Measurements from ENCODE around the gene FAM107B.

FAM107B gene

GRCh38 chr10:14527134-14527844 lies 247.4 kb downstream of the FAM107B start:
- no peak for DNase-seq

- no peak for DNase-seq
These were observed 248.4 kb downstream of the FAM107B start for GRCh38 chr10:14526326-14526725.

DNA sequence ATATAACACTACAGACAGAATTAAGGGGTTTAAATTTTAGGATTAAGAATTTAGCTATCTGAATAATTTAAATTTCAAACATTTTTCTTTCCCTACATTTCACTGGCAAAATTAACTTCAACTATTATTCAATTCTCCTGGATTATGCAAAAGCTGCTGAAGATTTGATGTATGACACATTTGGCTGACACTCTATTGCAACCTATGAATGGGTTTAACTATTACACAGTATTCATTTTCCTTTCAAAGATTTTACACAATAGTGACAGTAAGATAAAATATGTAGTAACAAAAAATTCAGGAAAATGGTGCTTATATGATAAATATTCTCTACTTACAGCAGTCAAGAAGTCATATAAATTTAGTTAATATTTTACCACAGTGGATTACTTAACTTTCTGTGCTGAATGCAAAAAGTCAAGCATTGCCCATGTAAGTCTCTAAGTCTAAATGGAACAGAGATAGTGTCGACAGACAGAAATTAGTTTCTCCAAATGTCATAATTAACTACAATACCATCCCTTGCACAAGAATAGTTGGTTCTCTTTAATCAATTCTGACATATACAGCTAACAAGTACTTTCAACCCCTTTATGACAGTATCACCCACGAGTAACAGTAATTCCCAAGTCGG lies 249.9 kb downstream of the FAM107B start:
- no peak for DNase-seq

DNA sequence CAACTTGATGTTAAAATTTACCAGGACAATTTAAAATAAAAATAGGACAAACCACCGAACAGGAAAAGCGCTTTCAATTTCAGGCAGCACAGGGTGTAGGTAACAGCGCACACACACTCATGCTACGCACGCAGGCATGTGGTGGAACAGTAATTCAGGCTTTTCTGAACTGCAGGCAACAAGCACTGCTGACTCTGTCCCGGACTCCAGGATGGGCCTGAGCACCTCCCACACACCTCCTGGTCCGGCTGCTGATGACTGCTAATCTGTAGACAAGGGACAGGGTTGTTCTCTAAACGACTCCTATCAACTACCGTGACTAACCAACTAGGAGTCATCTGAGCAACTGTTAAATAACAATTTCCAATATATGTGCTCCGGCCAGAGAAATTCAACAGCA lies 251.4 kb downstream of the FAM107B start:
- DNase-seq, result no peak

- DNase-seq, result no peak
These were observed 254.9 kb downstream of the FAM107B start for GRCh38 chr10:14519785-14520184.

DNA sequence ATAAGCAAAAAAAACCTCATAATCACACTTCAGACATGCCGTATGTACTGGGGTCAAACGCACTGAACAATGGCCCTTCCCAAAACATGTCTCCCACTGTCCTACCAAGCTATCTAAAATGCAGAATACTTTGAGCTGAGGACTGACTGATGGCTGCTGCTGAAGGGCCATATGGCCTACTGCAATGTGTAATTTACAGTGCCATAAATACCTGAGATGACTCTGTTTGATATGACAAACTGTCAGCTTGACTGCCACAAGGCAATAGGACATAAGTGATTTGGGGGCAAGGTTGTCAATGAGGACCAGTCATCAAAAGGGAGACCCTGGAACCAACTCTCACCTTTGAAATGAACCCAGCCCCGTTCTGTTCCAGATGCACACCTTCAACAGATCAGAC lies 256.5 kb downstream of the FAM107B start:
- no peak for DNase-seq

- no peak for DNase-seq
These were observed 261.6 kb downstream of the FAM107B start for GRCh38 chr10:14513123-14513522.

DNA sequence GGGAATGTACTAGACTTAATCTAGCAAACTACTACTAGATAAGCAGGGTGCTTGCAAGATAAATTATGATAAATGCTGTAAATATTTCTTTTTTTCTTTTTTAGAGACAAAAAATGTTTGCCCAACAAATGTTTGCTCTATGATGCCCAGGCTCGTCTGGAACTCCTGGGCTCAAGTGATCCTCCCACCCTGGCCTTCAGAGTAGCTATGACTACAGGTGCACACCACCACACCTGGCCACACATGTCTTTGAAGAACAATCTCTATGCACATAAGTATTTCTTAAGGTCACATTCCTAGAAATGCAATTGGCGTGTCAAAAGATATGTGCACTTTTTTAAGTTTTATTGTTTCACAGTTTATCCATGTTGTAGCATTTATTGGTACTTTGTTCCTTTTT lies 264.4 kb downstream of the FAM107B start:
- DNase-seq, result no peak

- no peak for DNase-seq
These were observed 266.0 kb downstream of the FAM107B start for GRCh38 chr10:14508725-14509124.

GRCh38 chr10:14507781-14508180 lies 266.9 kb downstream of the FAM107B start:
- no peak for DNase-seq

DNA sequence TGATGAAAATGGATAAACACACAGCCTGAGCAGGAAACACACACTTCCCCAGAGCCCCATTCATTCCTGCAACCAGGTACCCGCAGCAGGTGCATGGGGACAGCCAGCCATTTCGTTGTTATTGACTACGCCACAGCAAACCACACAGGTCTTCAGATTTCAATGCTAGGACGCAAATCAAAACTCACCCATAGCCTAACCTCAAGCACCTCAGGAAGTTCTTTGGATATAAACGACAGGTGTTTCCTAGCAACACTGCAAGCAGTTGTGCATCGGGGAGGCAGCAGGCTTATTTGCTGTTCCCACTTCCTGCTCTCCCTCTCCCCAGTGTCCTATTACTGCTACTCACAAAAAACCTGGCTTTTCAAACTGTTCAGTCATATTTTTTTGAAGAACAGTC lies 267.5 kb downstream of the FAM107B start:
- peak; percentile 57 for DNase-seq

DNA sequence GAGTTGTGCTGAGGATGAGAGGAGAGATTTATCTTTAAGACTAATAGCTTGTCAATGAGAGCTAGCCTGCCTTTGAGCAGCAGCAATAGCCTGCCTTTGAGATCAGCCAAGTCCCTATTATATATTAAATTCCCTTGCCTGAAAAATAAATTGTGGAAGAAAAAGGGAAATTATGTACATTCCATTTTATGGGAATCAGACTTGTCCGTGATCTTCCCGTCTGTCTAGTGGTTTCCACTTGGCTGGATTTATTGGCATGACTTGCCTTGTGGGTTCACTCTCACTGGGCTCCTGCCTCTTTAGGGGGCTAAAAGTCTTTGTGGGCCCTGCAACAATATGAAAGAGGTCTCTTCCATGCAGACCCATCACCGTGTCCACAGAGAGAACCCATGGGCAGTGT lies 272.3 kb downstream of the FAM107B start:
- no peak for DNase-seq

- DNase-seq, result no peak
These were observed 274.4 kb downstream of the FAM107B start for GRCh38 chr10:14500172-14500765.

DNA sequence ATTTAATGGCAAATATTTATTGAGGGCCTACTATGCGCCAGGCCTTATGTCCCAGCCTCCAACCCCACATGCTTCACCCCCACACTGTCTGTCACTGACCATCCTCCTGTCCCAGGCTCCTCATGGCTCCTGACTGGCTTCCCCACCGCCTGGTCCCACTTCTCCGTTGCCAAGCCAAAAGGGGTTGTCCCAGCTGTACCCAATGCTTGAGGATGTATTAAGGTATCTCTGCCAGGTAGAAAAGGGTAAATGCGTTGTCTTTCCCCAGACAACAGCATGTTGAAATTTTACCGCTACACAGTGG lies 275.1 kb downstream of the FAM107B start:
- no peak for DNase-seq

DNA sequence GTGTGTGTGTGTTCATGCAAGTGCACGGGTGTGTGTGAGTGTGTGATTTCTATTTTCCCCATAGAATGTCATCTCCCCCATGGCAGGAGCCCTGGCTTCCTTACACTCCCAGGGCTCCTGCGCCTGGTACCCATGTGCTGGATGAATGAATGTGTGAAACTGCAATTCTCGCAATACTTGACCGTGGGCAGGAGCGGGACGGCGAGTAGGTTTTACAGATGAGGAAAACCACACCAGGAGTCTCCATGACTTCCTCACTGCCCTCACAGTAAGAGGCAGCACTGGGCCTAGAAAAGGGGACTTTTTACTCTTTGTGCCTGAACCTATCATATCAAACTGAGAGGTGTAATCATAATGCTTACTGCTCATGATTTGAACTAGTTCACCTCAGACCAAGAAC lies 276.4 kb downstream of the FAM107B start:
- DNase-seq, result no peak

GRCh38 chr10:14491811-14492210 lies 282.9 kb downstream of the FAM107B start:
- no peak for DNase-seq

DNA sequence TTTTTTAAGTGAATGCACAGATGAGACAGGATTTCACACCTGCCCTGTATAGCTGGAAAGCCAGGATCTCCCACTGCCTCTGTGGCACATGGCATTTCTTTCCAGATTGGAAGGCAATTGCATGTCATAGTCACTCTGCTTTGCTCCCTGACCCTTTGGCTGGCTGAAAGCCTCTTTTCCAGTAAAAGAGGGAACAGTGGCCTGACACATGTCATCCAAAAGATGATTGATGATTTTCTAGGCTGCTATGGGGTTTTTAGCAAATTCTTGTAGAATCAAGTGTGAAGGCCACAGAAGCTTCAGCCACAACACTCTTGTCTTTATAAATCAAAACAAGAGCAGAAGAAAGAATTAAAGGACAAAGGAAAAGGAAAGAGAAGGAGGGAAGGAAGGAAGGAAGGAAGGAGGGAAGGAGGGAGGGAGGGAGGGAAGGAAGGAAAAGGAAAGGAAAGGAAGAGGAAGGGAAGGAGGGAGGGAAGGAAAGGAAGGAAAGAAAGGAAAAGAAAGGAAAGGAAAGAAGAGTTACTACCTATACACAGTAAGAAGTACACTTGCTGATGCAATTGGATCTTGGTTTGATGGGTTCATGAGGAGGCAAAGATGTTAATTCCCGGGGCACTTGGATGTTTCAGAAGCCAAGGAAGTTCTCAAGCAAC lies 285.0 kb downstream of the FAM107B start:
- no peak for DNase-seq

- DNase-seq, result no peak
These were observed 287.2 kb downstream of the FAM107B start for GRCh38 chr10:14487488-14487883.

- no peak for DNase-seq
These were observed 287.8 kb downstream of the FAM107B start for GRCh38 chr10:14486777-14487487.

GRCh38 chr10:14485986-14486385 lies 288.7 kb downstream of the FAM107B start:
- DNase-seq, result no peak

GRCh38 chr10:14483417-14483816 lies 291.3 kb downstream of the FAM107B start:
- no peak for DNase-seq

DNA sequence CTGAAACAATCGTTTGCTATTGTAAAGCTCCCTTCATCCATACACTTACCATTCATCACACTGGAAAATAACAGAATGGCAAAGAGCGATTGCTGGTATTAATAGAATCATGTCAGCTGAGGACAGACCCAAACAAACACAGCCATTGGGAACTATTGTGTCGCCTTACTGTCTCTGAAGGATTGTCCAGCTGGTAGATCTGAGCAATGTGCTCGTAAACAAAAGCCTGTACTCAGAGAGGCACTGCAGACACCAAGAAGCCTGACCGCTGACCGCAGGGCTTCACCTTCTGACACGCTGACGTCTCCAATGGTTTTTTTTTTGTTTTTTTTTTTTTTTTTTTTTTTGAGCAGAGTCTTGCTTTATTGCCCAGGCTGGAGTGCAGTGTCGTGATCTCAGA lies 292.9 kb downstream of the FAM107B start:
- no peak for DNase-seq

- DNase-seq, result no peak
These were observed 293.7 kb downstream of the FAM107B start for GRCh38 chr10:14481014-14481413.

DNA sequence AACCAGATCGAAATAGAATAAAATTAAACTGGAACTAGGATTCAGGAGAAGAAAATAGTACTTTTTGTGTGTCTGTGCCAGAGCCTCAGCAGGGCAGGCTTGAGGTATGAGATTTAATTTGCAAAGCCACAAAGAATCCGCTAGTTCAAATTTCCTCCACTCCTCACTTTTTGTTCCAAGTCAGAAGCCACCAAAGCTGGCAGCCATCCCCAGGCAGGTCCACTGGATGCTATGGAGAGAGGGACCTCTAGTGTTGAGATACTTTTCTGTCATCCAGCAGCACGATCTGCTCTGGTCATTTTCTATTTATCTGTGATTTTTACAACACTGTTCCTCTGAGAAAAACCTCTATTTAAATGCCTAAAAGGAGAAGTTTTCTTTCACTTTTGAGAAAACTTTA lies 296.1 kb downstream of the FAM107B start:
- DNase-seq, result peak; percentile 23

Measured in activated CD4-positive, alpha-beta T cell treated with anti-CD3 and anti-CD28 coated beads, Interleukin-10, Interleukin-2, amounts not matched to agents 100 ng/mL and 50 ng/mL, durations not matched to agents 16 hours and 8 hours (primary cell).